Measurements from ENCODE around the gene FYTTD1.

- no peak for TF ChIP-seq CTCF (IDR thresholded peaks at IDR 0.05; ENCODE audit: poor library complexity, severe bottlenecking)
- no peak for TF ChIP-seq EP300 (conservative IDR thresholded peaks at IDR 0.05; ENCODE audit: poor library complexity, severe bottlenecking)
- TF ChIP-seq EZH2 (IDR thresholded peaks at IDR 0.05; ENCODE audit: borderline replicate concordance, insufficient read depth, low read length, poor library complexity, severe bottlenecking): no peak
- no peak for TF ChIP-seq RAD21 (conservative IDR thresholded peaks at IDR 0.05)
- no peak for TF ChIP-seq POLR2AphosphoS5 (IDR thresholded peaks at IDR 0.05)
- no peak for TF ChIP-seq MXI1 (conservative IDR thresholded peaks at IDR 0.05; ENCODE audit: poor library complexity, severe bottlenecking)
Measured at GRCh38 chr3:197796087-197796486, 46.4 kb downstream of the FYTTD1 start.

Measured in neural cell (in vitro differentiated cells).